Globus pallidus (tissue), 1 donor: ENCODE data around the gene SRRT.

ENCODE experiments used
- DNase-seq: peaks from one replicate; pipeline ENCODE4 v3.0.0-alpha.2; 2015; ENCODE audit warnings: low spot score

Gene SRRT, protein sequence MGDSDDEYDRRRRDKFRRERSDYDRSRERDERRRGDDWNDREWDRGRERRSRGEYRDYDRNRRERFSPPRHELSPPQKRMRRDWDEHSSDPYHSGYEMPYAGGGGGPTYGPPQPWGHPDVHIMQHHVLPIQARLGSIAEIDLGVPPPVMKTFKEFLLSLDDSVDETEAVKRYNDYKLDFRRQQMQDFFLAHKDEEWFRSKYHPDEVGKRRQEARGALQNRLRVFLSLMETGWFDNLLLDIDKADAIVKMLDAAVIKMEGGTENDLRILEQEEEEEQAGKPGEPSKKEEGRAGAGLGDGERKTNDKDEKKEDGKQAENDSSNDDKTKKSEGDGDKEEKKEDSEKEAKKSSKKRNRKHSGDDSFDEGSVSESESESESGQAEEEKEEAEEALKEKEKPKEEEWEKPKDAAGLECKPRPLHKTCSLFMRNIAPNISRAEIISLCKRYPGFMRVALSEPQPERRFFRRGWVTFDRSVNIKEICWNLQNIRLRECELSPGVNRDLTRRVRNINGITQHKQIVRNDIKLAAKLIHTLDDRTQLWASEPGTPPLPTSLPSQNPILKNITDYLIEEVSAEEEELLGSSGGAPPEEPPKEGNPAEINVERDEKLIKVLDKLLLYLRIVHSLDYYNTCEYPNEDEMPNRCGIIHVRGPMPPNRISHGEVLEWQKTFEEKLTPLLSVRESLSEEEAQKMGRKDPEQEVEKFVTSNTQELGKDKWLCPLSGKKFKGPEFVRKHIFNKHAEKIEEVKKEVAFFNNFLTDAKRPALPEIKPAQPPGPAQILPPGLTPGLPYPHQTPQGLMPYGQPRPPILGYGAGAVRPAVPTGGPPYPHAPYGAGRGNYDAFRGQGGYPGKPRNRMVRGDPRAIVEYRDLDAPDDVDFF

GRCh38 chr7:100874577-100875355 is at the start of gene SRRT:
SRRT (plus strand) TSS chr7:100875103; CDS start chr7:100875591, 488 bp downstream.
- DNase-seq = peak; percentile 99

GRCh38 chr7:100825215-100825671 is 49.7 kb upstream of the SRRT start:
- DNase-seq = no peak

DNA sequence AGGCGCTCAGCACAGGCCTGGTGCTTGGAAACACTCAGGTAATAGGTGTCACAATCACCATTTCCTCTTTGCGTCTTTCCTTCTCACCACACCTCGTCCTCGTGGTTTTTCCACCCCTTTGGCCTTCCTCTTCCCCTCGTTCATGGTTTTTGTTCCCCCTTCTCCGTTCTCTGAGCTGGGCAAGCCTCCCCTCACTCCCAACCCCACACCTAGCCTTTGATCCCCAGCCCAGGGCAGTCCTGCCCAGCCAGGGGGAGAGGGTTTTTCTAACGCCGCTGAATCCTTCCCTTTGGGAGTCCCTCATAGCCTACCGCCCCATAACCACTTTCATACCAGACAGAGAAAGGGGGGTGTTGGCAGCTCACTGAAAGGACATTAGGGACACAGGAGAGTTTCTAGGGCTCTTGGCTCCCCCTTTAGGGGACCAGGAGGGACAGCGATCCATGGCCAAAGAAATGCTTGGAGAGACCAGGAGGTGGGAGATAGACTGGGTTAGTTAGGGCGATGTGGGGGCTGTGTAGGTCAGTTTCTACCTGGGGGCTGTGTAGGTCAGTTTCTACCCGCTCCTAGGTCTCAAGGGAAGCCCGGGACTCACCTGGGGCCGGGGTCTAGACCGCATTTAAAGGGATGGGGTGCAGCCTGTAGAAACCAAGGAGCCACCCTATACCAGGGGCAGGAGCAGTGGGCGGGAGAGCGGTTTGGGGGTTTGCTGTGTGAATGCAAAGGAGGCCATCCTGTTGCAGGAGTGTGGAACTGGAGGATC is 49.0 kb upstream of the SRRT start:
- DNase-seq = no peak

GRCh38 chr7:100826514-100827329 is 48.2 kb upstream of the SRRT start:
- no peak for DNase-seq

- DNase-seq = no peak
These were observed 47.3 kb upstream of the SRRT start, which contains the start of gene EPHB4 for GRCh38 chr7:100827330-100828226. EPHB4 (minus strand) TSS chr7:100827523; CDS start chr7:100827030, 493 bp downstream.

- DNase-seq = no peak
These were observed 45.7 kb upstream of the SRRT start for GRCh38 chr7:100829150-100829716.

- no peak for DNase-seq
These were observed 44.5 kb upstream of the SRRT start for GRCh38 chr7:100830396-100830795.

- DNase-seq = no peak
These were observed 42.6 kb upstream of the SRRT start for GRCh38 chr7:100832281-100832633.

GRCh38 chr7:100835903-100836811 is 38.7 kb upstream of the SRRT start:
- no peak for DNase-seq

- no peak for DNase-seq
These were observed 38.1 kb upstream of the SRRT start for GRCh38 chr7:100836812-100837098.

DNA sequence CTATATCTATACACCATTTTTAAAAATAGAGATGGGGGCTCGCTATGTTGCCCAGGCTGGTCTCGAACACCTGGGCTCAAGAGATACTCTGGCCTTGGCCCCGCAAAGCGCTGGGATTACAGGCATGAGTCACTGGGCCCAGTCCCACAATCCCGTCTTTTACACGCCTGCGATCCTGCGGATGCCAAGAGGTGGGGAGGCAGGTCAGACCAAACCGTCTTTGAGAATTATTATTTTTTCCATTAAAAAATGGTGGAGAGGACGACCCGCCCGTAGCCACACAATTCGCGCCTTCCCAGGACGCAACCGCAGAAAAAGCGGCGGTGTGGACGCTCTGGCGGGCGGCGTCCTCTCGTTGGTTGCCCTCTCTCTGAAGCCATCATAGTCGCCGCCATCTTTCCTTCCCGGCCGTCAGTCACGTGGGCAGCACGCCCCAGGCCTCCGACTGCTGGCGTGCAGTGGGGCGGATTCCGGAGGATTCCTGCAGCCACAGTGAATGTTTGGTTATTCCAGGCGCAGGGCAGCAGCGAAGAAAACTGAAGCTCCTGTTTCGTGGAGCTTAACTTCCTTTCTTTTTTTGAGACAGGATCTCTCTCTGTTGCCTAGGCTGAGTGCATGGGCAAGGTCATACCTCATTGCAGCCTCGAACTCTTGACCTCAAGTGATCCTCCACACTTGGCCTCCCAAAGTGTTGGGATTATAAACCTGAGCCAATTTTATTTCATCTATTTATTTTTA is 37.6 kb upstream of the SRRT start:
- peak; percentile 88 for DNase-seq

- no peak for DNase-seq
These were observed 35.5 kb upstream of the SRRT start for GRCh38 chr7:100839361-100839760.

DNA sequence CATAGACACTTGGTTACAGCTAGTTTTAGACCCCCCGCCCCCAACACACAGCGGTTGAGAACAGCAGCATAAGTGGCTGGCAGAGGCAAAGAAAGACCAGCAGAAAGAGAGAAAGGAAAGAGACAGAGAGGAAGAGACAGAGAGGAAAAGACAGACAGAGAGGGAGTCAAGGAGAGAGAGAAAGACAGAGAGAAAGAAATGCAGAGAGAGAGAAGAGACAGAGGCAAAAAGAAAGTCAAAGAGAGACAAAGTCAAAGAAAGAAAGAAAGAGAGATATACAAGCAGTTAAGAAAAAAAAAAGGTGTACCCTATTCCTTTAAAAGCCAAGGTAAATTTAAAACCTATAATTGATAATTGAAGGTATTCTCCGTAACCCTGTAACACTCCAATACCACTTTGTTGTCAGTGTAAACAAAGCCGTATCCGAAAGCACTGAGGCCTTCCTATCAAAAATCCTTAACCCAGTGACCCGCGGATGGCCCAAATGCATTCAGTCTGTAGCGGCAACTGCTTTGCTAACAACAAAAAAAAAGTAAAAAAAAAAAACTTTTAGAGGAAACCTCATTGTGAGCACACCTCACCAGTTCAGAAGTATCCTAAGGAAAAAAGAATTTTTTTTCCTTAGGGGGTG is 34.3 kb upstream of the SRRT start:
- no peak for DNase-seq

DNA sequence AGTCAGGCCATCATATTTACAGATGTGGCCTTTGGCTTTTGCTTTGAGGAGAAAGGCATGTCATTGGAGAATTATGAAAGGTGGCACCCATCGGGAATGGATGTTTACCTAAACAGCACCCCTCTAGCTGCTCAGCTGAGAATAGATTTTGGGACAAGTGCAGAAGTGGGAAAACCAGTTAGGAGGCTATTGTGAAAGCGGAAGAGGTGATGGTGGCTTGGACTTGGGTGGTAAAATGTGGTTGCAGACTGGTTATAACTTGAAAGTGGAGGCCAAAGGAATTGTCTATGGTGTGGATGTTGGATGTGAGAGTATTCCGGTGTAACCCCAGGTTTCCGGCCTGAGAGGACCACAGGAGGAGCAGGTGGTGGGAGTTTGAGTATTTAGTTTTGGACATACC is 27.5 kb upstream of the SRRT start:
- DNase-seq = no peak

DNA sequence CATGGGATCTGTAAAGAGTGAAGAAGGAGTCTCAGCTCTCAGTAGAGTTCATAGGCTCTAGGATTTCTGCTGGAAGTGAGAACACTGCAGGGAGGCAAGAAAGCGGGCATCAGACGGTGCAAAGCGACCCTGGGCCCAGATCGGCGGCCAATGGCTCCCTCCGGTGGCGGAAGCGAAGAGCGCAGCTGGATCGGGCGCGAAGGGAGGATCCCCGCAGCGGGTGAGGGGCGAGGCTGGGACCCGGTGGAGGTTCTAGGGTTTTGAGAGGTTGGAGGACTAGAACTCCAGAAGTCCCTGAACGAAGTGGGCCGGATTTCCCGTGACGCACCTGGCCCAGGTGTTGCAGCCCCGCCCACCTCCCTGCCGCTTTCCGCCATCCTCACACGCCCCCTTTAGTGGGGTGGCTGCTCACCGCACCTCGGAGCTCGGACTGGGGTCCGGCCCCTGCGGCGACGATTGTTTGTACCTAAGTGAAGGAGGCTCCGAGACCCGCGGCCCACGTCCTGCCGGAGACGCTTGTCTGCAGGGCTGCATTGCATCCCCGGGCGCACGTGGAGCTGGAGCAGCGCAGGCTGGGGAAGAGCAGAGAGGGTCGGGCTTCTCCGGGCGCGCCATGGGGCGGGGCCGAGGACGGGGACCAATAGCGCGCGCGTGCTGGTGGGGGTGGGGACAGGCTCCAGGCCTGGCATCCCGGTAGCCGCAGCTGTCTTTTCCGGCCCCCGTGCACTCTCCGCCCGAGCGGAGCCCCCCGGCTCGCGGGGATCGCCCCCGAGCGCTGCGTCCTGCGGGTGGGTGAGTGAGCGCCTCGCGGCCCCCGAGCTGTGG is 22.6 kb upstream of the SRRT start, which contains the start of gene SLC12A9:
SLC12A9 (plus strand) TSS at position 666 of the 825 bp plus-strand sequence. CDS start 1,485 bp downstream, outside the sequence.
- DNase-seq = peak; percentile 90
